ENCODE measurements around the gene NCAPD3. TPM values are rescaled to one million over a fixed set of nuclear protein-coding genes. Genes with fewer than 3 reads are reported as not detected.

NCAPD3 gene, protein sequence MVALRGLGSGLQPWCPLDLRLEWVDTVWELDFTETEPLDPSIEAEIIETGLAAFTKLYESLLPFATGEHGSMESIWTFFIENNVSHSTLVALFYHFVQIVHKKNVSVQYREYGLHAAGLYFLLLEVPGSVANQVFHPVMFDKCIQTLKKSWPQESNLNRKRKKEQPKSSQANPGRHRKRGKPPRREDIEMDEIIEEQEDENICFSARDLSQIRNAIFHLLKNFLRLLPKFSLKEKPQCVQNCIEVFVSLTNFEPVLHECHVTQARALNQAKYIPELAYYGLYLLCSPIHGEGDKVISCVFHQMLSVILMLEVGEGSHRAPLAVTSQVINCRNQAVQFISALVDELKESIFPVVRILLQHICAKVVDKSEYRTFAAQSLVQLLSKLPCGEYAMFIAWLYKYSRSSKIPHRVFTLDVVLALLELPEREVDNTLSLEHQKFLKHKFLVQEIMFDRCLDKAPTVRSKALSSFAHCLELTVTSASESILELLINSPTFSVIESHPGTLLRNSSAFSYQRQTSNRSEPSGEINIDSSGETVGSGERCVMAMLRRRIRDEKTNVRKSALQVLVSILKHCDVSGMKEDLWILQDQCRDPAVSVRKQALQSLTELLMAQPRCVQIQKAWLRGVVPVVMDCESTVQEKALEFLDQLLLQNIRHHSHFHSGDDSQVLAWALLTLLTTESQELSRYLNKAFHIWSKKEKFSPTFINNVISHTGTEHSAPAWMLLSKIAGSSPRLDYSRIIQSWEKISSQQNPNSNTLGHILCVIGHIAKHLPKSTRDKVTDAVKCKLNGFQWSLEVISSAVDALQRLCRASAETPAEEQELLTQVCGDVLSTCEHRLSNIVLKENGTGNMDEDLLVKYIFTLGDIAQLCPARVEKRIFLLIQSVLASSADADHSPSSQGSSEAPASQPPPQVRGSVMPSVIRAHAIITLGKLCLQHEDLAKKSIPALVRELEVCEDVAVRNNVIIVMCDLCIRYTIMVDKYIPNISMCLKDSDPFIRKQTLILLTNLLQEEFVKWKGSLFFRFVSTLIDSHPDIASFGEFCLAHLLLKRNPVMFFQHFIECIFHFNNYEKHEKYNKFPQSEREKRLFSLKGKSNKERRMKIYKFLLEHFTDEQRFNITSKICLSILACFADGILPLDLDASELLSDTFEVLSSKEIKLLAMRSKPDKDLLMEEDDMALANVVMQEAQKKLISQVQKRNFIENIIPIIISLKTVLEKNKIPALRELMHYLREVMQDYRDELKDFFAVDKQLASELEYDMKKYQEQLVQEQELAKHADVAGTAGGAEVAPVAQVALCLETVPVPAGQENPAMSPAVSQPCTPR (N-terminal part only)
- total RNA-seq, result 18.0 and 29.7 TPM in 2 replicates

GRCh38 chr11:134223836-134224709 is at the start of gene NCAPD3, which contains the start of gene VPS26B:
Gene NCAPD3, minus strand, starts transcription at chr11:134223967. Its CDS starts 41 bp downstream, at chr11:134223926.
Gene VPS26B, plus strand, starts transcription at chr11:134224671. Its CDS starts 452 bp downstream, at chr11:134225123.

GRCh38 chr11:134253188-134253993 is 29.6 kb upstream of the NCAPD3 start, which contains the start of the genes ACAD8 and THYN1:
Gene ACAD8, plus strand, starts transcription at chr11:134253568. Its CDS starts 33 bp downstream, at chr11:134253601.
Gene THYN1, minus strand, starts transcription at chr11:134253352. Its CDS starts 470 bp downstream, at chr11:134252882.

Other genes with a start within 250 kb of the NCAPD3 start
- 13.7 and 80.5 TPM in 2 replicates for gene JAM3, start 154.9 kb downstream of the NCAPD3 start, total RNA-seq
- gene VPS26B, start 704 bp upstream of the NCAPD3 start, total RNA-seq, result 44.4 and 47.1 TPM in 2 replicates
- gene THYN1, start 29.4 kb upstream of the NCAPD3 start, total RNA-seq, result 50.2 and 51.9 TPM in 2 replicates
- 18.0 and 18.3 TPM in 2 replicates for gene ACAD8, start 29.6 kb upstream of the NCAPD3 start, total RNA-seq
- gene GLB1L3, start 52.4 kb upstream of the NCAPD3 start, total RNA-seq, result not detected in 2 replicates
- gene GLB1L2, start 108.0 kb upstream of the NCAPD3 start, total RNA-seq, result 0.67 and 1.6 TPM in 2 replicates
- not detected in 2 replicates for gene B3GAT1, start 188.3 kb upstream of the NCAPD3 start, total RNA-seq